Psoas muscle (tissue), 8 donors: Measurements from ENCODE around the gene SLC25A41. TPM values are rescaled to one million over a fixed set of nuclear protein-coding genes. Genes with fewer than 3 reads are reported as not detected.
"Not testable (repeated sequence)": the region's sequence is repeated elsewhere in the genome, so short reads cannot be mapped to it uniquely, and the experiment has no call there.

Experiments
- ATAC-seq, 4 donors: fragments of 200-7000 bp; cut with Tn5 transposase; one replicate each; pipeline ENCODE4 v1.9.1; 2020; ENCODE audit warnings: moderate library complexity in 3 of 4, mild to moderate bottlenecking in 2 of 4
- DNase-seq, 2 donors: peaks; one replicate each; pipeline ENCODE4 v3.0.0-alpha.2; 2020
- H3K27ac ChIP-seq: fragments of 200-600 bp; one replicate; pipeline ENCODE4 v1.8.0; 2022
- H3K27me3 ChIP-seq, 3 donors: fragments of 200-600 bp in 1 of 3; one replicate each; pipeline versions ENCODE4 v1.6.1 to v1.8.0; 2013 to 2022; ENCODE audit warnings: low read length in 2 of 3, mild to moderate bottlenecking in 2 of 3, moderate library complexity in 1 of 3; ENCODE audit not compliant: insufficient read depth in 3 of 3
- H3K36me3 ChIP-seq, 2 donors: fragments of 200-600 bp in 1 of 2; one replicate each; pipeline versions ENCODE4 v1.6.1 to v1.8.0; 2013 to 2022; ENCODE audit warnings: low read depth in 1 of 2, mild to moderate bottlenecking in 1 of 2, moderate library complexity in 1 of 2; ENCODE audit not compliant: insufficient read depth in 1 of 2
- H3K4me1 ChIP-seq: fragments of 200-600 bp; one replicate; pipeline ENCODE4 v1.8.0; 2022
- H3K4me3 ChIP-seq: fragments of 200-600 bp; one replicate; pipeline ENCODE4 v1.8.0; 2022; ENCODE audit warnings: mild to moderate bottlenecking
- H3K9me3 ChIP-seq: fragments of 200-600 bp; one replicate; pipeline ENCODE4 v1.8.0; 2022
- WGBS, 3 donors: extraction: QIAGEN DNeasy Blood & Tissue Kit; methylation state at CpG; one replicate each; pipeline versions ENCODE4 v1.1.6 to v1.1.7; 2013; 5-methylcytosine and 5-hydroxymethylcytosine counted together
- intact Hi-C, 2 donors: fragments of 100-400 bp; cut with DNase I; formaldehyde crosslinking; loops; one replicate each; pipeline versions ENCODE4 v1.11.0 to v1.14.2; 2022
- polyA plus RNA-seq, 3 donors: library from polyadenylated mRNA; stranded (reverse); fragments of 200-250 nt; gene quantifications; one replicate each; pipeline ENCODE4 v1.2.3, GENCODE V29; 2013
- total RNA-seq, 4 donors: library from RNA; stranded (reverse); fragmentation: NEBNext Ultra II Directional in 2 of 4; extraction: Animal tissue kit (Norgen Biotek cat#: 25700) in 2 of 4; gene quantifications; one replicate each; pipeline versions ENCODE4 v1.2.1 to v1.2.4, GENCODE V29; 2021 to 2023
- TF ChIP-seq, protein P1 (sequence below): fragments of 200-600 bp; IDR thresholded peaks from one replicate; pipeline ENCODE4 v1.8.0; 2022; ENCODE audit warnings: antibody characterized with exemption
- donor health status: healthy with polysubstance abuse.
- donor health status: DM: no; HTN: no; CAD: no; lungs with moderate emphysema.
- donor health status: Bipolar disorder and iron deficiency.
- donor health status: healthy.
- donor health status: DM: yes; HTN: yes; CAD: no.
- donor health status: DM: no; HTN: no; CAD: no.
- donor health status: DM: no; HTN: no; CAD: no.
- donor health status: DM: yes; HTN: yes; CAD: no.

The SLC25A41 gene
- total and polyA plus RNA-seq, 7 donors = 0.07 to 0.60 (median 0.44) TPM; not detected in 1

DNA sequence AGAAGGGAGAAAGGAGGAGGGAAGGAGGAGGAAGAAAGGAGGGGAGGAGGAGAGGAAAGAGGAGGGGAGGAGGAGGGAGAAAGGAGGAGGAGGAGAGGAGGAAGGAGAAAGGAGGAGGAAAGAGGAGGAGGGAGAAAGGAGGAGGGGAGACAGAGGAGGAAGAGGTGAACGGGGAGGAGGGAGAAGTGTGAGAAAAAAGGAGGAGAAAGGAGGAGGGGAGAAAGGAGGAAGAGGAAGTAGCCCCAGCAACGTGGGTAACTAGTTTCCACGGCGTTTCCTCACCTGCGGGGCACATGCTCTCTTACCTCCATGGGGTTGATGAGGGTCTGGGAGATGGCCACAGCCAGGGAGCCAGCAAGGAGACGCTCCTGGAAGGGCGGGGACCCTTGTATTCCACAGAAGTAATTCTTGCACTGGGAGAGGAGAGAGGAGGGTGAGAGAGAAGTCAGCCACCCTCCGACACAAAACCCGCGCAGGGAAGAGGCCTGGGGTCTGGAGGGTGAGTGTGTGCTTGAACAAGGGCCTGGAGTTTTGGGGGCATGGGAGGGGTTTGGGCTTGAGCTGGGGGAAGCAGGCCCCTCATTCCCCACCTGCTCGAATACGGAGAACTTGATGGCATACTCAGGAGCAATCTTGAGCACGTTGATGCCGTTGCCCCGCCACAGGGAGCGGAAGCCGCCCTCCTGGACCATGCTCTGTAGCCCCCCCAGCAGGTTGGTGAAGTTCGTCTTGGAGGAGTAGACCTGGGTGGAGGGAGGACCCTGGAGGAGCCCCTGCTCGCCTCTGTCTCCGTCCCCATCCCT lies 3.9 kb downstream of the SLC25A41 start:
- TF ChIP-seq, protein P1, sequence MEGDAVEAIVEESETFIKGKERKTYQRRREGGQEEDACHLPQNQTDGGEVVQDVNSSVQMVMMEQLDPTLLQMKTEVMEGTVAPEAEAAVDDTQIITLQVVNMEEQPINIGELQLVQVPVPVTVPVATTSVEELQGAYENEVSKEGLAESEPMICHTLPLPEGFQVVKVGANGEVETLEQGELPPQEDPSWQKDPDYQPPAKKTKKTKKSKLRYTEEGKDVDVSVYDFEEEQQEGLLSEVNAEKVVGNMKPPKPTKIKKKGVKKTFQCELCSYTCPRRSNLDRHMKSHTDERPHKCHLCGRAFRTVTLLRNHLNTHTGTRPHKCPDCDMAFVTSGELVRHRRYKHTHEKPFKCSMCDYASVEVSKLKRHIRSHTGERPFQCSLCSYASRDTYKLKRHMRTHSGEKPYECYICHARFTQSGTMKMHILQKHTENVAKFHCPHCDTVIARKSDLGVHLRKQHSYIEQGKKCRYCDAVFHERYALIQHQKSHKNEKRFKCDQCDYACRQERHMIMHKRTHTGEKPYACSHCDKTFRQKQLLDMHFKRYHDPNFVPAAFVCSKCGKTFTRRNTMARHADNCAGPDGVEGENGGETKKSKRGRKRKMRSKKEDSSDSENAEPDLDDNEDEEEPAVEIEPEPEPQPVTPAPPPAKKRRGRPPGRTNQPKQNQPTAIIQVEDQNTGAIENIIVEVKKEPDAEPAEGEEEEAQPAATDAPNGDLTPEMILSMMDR = no peak
- Histone ChIP-seq H3K36me3 (no peaks in the 10 kb centered on the region), H3K9me3 (no peaks in the 10 kb centered on the region), H3K27ac (no peak overlapping the region), H3K4me3 (no peak overlapping the region), H3K4me1 (no peaks in the 10 kb centered on the region), H3K27me3 (peaks cover 0 to 9% (median 0%) of the 10 kb centered on the region in 3 donors)
- intact Hi-C loops = loop anchor here in 1 of 2 donors (10.0 kb wide), 1 partner anchor 215 kb away; no protein-coding TSS in a partner anchor
- ATAC-seq (no peak), DNase-seq (no peak)
- WGBS, 3 donors = 45 to 56% (median 50%) methylated on average over 20 of the region's 20 CpGs

DNA sequence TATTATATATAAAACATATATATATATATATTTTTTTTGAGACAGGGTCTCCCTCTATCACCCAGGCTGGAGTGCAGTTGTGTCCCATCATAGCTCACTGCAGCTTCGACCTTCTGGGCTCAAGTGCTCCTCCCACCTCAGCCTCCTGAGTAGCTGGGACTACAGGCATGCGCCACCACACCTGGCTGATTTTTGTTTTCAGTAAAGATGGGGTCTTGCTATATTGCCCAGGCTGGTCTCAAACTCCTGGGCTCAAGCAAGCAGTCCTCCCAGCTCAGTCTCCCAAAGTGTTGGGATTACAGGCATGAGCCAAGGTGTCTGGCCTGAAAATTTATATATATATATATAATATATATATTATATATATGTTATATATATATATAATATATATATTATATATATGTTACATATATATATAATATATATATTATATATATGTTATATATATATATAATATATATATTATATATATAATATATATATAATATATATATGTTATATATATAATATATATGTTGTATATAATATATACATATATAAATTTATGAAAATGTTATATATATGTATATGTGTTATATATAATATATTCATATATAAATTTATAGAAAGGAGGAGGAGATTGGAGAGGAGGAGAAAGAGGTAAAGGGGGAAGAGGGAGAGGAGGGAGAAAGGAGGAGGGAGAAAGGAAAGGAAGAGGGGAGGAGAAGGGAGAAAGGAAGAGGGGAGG lies 4.7 kb downstream of the SLC25A41 start:
- DNase-seq, H3K4me1 ChIP-seq, H3K27ac ChIP-seq, H3K36me3 ChIP-seq, H3K9me3 ChIP-seq, ATAC-seq, H3K27me3 ChIP-seq, H3K4me3 ChIP-seq: not testable (repeated sequence)
- WGBS, 3 donors = 88% methylated on average over 2 of the region's 2 CpGs
- intact Hi-C loops = loop anchor here in 1 of 2 donors (10.0 kb wide), 1 partner anchor 214 kb away; no protein-coding TSS in a partner anchor

DNA sequence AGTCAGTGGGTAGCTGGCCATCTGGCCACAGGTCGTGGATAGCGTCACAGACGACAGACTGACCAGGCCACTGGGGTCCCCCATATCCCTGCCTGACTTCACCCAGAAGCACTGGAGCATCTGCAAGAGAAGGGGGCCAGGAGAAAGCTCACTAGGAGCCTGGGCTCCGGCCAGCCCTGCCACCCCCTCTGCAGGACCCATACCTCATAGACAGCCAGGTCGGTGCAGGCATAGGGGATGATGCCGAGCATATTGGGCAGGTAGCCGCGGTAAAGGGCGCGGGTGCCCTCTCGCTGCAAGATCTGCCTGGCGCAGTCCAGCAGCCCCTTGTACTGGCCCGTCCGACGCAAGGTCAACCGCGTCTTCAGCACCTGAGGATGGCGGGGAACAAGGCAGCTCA lies 6.4 kb downstream of the SLC25A41 start:
- Histone ChIP-seq H3K4me1 (peaks cover 14% of the 10 kb centered on the region), H3K27ac (no peak overlapping the region), H3K4me3 (no peak overlapping the region), H3K36me3 (peaks cover 0 to 2% of the 10 kb centered on the region in 2 donors), H3K27me3 (peaks cover 0 to 9% (median 0%) of the 10 kb centered on the region in 3 donors), H3K9me3 (no peaks in the 10 kb centered on the region)
- no peak for ATAC-seq
- TF ChIP-seq, protein P1 = no peak
- intact Hi-C loops = loop anchor here in 1 of 2 donors (10.0 kb wide), 1 partner anchor 212 kb away; no protein-coding TSS in a partner anchor
- 94 to 96% (median 96%) methylated on average over 16 to 18 of the region's 18 CpGs for WGBS, 3 donors
- DNase-seq = no peak

DNA sequence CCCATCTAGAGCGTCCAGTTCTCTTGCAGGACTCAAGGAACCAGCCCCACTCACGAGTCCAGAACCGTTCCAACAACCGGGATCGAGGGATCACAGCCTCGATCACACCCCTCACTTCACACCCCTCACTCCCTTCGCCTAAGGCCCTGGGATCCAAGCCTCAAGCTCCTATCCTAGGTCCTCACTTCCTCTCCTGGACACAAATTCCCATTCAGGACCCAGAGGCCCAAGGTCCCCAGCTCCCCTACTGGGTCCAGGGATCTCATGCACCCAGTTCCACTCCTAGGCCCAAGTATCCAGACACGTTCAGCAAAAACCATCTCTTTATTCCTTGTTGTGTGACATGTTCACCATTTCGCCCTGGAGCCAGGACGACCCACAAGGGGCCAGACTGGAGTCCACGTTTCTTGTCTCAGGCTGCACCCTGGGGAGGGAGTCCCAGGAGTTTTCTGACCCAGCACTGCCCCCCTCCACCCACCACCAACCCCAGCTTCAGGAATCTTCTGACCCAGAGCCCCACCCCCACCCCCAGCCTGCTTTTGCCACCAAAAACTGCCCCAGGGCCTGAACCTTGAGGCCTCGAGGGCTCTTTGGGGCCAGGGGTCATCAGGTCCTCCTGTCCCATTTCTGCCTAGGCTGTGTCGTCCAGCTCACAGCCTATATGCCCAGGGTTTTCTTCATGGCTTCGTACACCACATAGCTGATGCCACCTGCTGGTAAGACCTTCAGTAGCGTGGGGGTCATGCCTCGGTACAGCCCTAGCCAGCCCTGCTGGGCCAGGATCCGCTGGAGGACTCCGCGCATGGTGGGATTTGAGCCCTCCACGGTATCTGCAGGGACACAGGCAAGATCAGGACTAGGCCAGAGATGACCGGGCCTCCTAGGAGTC lies 7.6 kb downstream of the SLC25A41 start:
- TF ChIP-seq, protein P1 = no peak
- WGBS, 3 donors = 87 to 89% (median 88%) methylated on average over 21 of the region's 21 CpGs
- Histone ChIP-seq H3K27me3 (peaks cover 0 to 4% (median 0%) of the 10 kb centered on the region in 3 donors), H3K4me1 (peaks cover 16% of the 10 kb centered on the region), H3K9me3 (no peaks in the 10 kb centered on the region), H3K4me3 (peak overlapping the region; percentile 93), H3K36me3 (peaks cover 0 to 14% of the 10 kb centered on the region in 2 donors), H3K27ac (peak overlapping the region; percentile 86)
- ATAC-seq = no peak
- intact Hi-C loops = loop anchor here in 1 of 2 donors (10.0 kb wide), 1 partner anchor 211 kb away; no protein-coding TSS in a partner anchor
- DNase-seq = no peak
